Hepatocyte (in vitro differentiated cells): ENCODE results near the gene LRRC4C.
A peak's percentile ranks its signal among the peaks of the same experiment; 100 is the strongest.

ENCODE experiments used
- CTCF ChIP-seq: fragments of 200-600 bp; sonication (generic); IDR thresholded peaks from 2 replicates; pipeline ENCODE4 v1.5.1; 2016; ENCODE audit warnings: antibody characterized with exemption, mild to moderate bottlenecking; ENCODE audit not compliant: poor library complexity
- EZH2 ChIP-seq: fragments of 200-600 bp; sonication (generic); IDR thresholded peaks from 2 replicates; pipeline ENCODE4 v1.6.1; 2016; ENCODE audit warnings: antibody characterized with exemption, mild to moderate bottlenecking, borderline replicate concordance
- EZH2phosphoT487 ChIP-seq: fragments of 200-600 bp; sonication (generic); IDR thresholded peaks from one replicate; pipeline ENCODE4 v1.6.1; 2018; ENCODE audit warnings: antibody characterized with exemption, mild to moderate bottlenecking, low read depth, moderate library complexity; ENCODE audit not compliant: unreplicated experiment, severe bottlenecking

- TF ChIP-seq CTCF (peak; percentile 60), EZH2 (no peak), EZH2phosphoT487 (no peak)
Observed at GRCh38 chr11:40722179-40722795, 737.2 kb downstream of the LRRC4C start.
